Ascending aorta (tissue), 2 donors: ENCODE data around the gene GSG1L2. TPM values are rescaled to one million over a fixed set of nuclear protein-coding genes. Genes with fewer than 3 reads are reported as not detected.

ENCODE experiments used
- DNase-seq, 2 donors: peaks; one replicate each; pipeline ENCODE4 v3.0.0-alpha.2; 2019; ENCODE audit warnings: low spot score in 2 of 2
- H3K27ac ChIP-seq, 2 donors: fragments of 200-600 bp; sonication (generic); one replicate each; pipeline ENCODE4 v1.5.1; 2016 to 2017; ENCODE audit warnings: mild to moderate bottlenecking in 1 of 2
- H3K27me3 ChIP-seq: fragments of 200-600 bp; sonication (generic); one replicate; pipeline ENCODE4 v1.5.1; 2017
- H3K36me3 ChIP-seq, 2 donors: fragments of 200-600 bp; sonication (generic); one replicate each; pipeline ENCODE4 v1.5.1; 2016
- H3K4me1 ChIP-seq, 2 donors: fragments of 200-600 bp; sonication (generic); one replicate each; pipeline ENCODE4 v1.5.1; 2016 to 2017; ENCODE audit warnings: mild to moderate bottlenecking in 1 of 2
- H3K4me3 ChIP-seq, 2 donors: fragments of 200-600 bp; sonication (generic); one replicate each; pipeline ENCODE4 v1.5.1; 2016 to 2017; ENCODE audit warnings: mild to moderate bottlenecking in 1 of 2
- H3K9me3 ChIP-seq, 2 donors: fragments of 200-600 bp; sonication (generic); one replicate each; pipeline ENCODE4 v1.5.1; 2016
- CTCF ChIP-seq, 3 experiments: fragments of 200-600 bp in 2 of 3; fragments of 450-650 bp in 1 of 3; sonication (generic) in 2 of 3; IDR thresholded peaks; one replicate each; pipeline ENCODE4 v1.5.1; 2016 to 2019; ENCODE audit warnings: antibody characterized with exemption in 3 of 3, mild to moderate bottlenecking in 1 of 3, moderate library complexity in 1 of 3
- intact Hi-C: fragments of 100-400 bp; cut with DNase I; formaldehyde crosslinking; loops from one replicate; pipeline ENCODE4 v1.15.1; 2023
- total RNA-seq: library from RNA; depleted of rRNA; stranded (reverse); fragments of >200 nt; gene quantifications from one replicate; pipeline ENCODE4 v1.1.0, GENCODE V29; 2016

Gene GSG1L2
- total RNA-seq, 1 donor from 2014 or later, result not detected

GRCh38 chr17:9830711-9831110 lies 8.8 kb upstream of the GSG1L2 start:
- H3K4me1 ChIP-seq, result no peaks in the 10 kb centered on the region
- TF ChIP-seq CTCF (IDR thresholded peaks at IDR 0.05), result no peak
- DNase-seq, result no peak
- no peaks in the 10 kb centered on the region for H3K27me3 ChIP-seq
- no peak overlapping the region for H3K4me3 ChIP-seq
- H3K27ac ChIP-seq, result no peak overlapping the region
- H3K9me3 ChIP-seq, result no peaks in the 10 kb centered on the region
- intact Hi-C loops, result no loop called here
- H3K36me3 ChIP-seq, result no peaks in the 10 kb centered on the region

GRCh38 chr17:9829343-9829742 lies 7.5 kb upstream of the GSG1L2 start:
- Histone ChIP-seq H3K27me3 (no peaks in the 10 kb centered on the region), H3K9me3 (no peaks in the 10 kb centered on the region), H3K27ac (no peak overlapping the region), H3K4me3 (no peak overlapping the region), H3K36me3 (no peaks in the 10 kb centered on the region), H3K4me1 (no peaks in the 10 kb centered on the region)
- intact Hi-C loops, result no loop called here
- no peak for TF ChIP-seq CTCF (IDR thresholded peaks at IDR 0.05)
- DNase-seq, result no peak

- intact Hi-C loops, result no loop called here
- Histone ChIP-seq H3K9me3 (no peaks in the 10 kb centered on the region), H3K36me3 (no peaks in the 10 kb centered on the region), H3K27me3 (no peaks in the 10 kb centered on the region), H3K4me1 (no peaks in the 10 kb centered on the region), H3K27ac (no peak overlapping the region), H3K4me3 (no peak overlapping the region)
- DNase-seq, result no peak
- no peak for TF ChIP-seq CTCF (IDR thresholded peaks at IDR 0.05)
Observed at GRCh38 chr17:9828296-9829295, 6.7 kb upstream of the GSG1L2 start.

GRCh38 chr17:9825641-9826150 lies 3.8 kb upstream of the GSG1L2 start, which contains the start of gene GLP2R:
Gene GLP2R, plus strand, starts transcription at chr17:9825924. Its CDS starts 140 bp downstream, at chr17:9826064.
- H3K4me1 ChIP-seq, result no peaks in the 10 kb centered on the region
- intact Hi-C loops, result no loop called here
- no peaks in the 10 kb centered on the region for H3K9me3 ChIP-seq
- H3K36me3 ChIP-seq, result no peaks in the 10 kb centered on the region
- H3K27ac ChIP-seq, result no peak within 1 kb of the TSS
- no peak for TF ChIP-seq CTCF (IDR thresholded peaks at IDR 0.05)
- DNase-seq, result no peak
- no peak within 1 kb of the TSS for H3K4me3 ChIP-seq
- no peaks in the 10 kb centered on the region for H3K27me3 ChIP-seq

GRCh38 chr17:9824797-9825338 lies 3.0 kb upstream of the GSG1L2 start:
- intact Hi-C loops, result no loop called here
- DNase-seq, result no peak

More at GRCh38 chr17:9824797-9825338, 3.0 kb upstream of the GSG1L2 start:
- no peak overlapping the region for H3K4me3 ChIP-seq
- no peaks in the 10 kb centered on the region for H3K4me1 ChIP-seq
- H3K27ac ChIP-seq, result no peak overlapping the region
- no peaks in the 10 kb centered on the region for H3K9me3 ChIP-seq
- TF ChIP-seq CTCF (IDR thresholded peaks at IDR 0.05), result no peak
- H3K27me3 ChIP-seq, result no peaks in the 10 kb centered on the region
- no peaks in the 10 kb centered on the region for H3K36me3 ChIP-seq
